OCI-LY3 (cell line): ENCODE data around the gene LEMD3.

Source experiments
- H2AFZ ChIP-seq: fragments of 200-600, 300-600 bp; shearing (Covaris generic); 2 replicates; pipeline ENCODE4 v1.6.0; 2014; ENCODE audit warnings: antibody characterized with exemption, low read depth, low read length
- H3K27ac ChIP-seq: fragments of 200-600, 300-600 bp; sonication (generic); 2 replicates; pipeline ENCODE4 v1.5.1; 2014; ENCODE audit warnings: mild to moderate bottlenecking, low read length, moderate library complexity, mixed read lengths
- H3K27me3 ChIP-seq: fragments of 200-600, 300-600 bp; sonication (generic); 2 replicates; pipeline ENCODE4 v1.6.1; 2014; ENCODE audit warnings: low read depth, low read length, mixed read lengths
- H3K36me3 ChIP-seq: fragments of 200-600, 300-600 bp; sonication (generic); replicated peaks from 2 replicates; pipeline ENCODE3; 2014; ENCODE audit warnings: low read depth, low read length, mixed read lengths
- H3K4me1 ChIP-seq: fragments of 300-600, 200-600 bp; sonication (generic); 2 replicates; pipeline ENCODE4 v1.6.1; 2014; ENCODE audit warnings: low read length, mixed read lengths
- H3K4me2 ChIP-seq: fragments of 200-600, 300-600 bp; sonication (generic); 2 replicates; pipeline ENCODE4 v1.6.1; 2014; ENCODE audit warnings: low read length, mixed read lengths
- H3K4me3 ChIP-seq: fragments of 300-600, 200-600 bp; sonication (generic); 2 replicates; pipeline ENCODE4 v1.5.1; 2014; ENCODE audit warnings: antibody characterized with exemption, mild to moderate bottlenecking, low read length, moderate library complexity
- H3K79me2 ChIP-seq: fragments of 300-600, 200-600 bp; shearing (Covaris generic); 2 replicates; pipeline ENCODE4 v1.6.1; 2014; ENCODE audit warnings: mild to moderate bottlenecking, low read length, mixed read lengths
- H3K9ac ChIP-seq: fragments of 300-600, 200-600 bp; shearing (Covaris generic); 2 replicates; pipeline ENCODE4 v1.6.0; 2014; ENCODE audit warnings: mild to moderate bottlenecking, low read length, moderate library complexity
- H3K9me3 ChIP-seq: fragments of 200-600, 300-600 bp; shearing (Covaris generic); 2 replicates; pipeline ENCODE4 v1.6.1; 2014; ENCODE audit warnings: low read length, mixed read lengths; ENCODE audit not compliant: insufficient read depth
- H4K20me1 ChIP-seq: fragments of 200-600, 300-600 bp; sonication (generic); 2 replicates; pipeline ENCODE4 v1.6.1; 2016; ENCODE audit warnings: low read length, mixed read lengths; ENCODE audit not compliant: insufficient read depth
- EZH2phosphoT487 ChIP-seq: fragments of 200-600 bp; shearing (Covaris generic); IDR thresholded peaks from 2 replicates; pipeline ENCODE4 v1.6.1; 2018; ENCODE audit warnings: antibody characterized with exemption, mixed run types, low read depth
- TF ChIP-seq, protein P1 (sequence below): fragments of 200-600, 300-600 bp; sonication (generic); IDR thresholded peaks from 2 replicates; pipeline ENCODE4 v1.5.1; 2014; ENCODE audit warnings: antibody characterized with exemption, low read length, low read depth

Gene LEMD3

DNA sequence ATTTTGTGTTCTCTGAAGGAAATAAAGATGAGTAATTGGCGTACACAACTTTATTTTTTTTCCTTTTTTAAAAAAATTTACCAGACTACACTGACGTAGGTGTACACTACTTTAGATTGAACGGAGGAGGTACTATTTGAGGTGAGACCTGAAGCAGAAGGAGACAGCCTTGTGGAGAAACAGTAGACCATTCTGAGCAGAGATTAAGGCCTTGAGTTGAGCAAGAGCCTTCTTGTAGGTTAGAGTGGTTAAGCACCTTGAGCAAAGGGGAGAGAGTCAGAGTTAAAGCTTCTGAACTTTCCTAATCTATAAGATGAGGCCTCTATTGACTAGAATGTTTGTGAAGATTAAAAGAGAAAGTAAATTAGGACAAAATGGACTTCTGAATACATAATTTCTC, 2.5 kb downstream of the LEMD3 start:
- peaks cover 37% of the 10 kb centered on the region for H3K4me1 ChIP-seq
- no peak overlapping the region for H3K9ac ChIP-seq
- no peaks in the 10 kb centered on the region for H3K27me3 ChIP-seq
- no peaks in the 10 kb centered on the region for H3K9me3 ChIP-seq
- peaks cover 78% of the 10 kb centered on the region for H3K79me2 ChIP-seq
- H3K4me2 ChIP-seq: peak overlapping the region; percentile 98
- H3K36me3 ChIP-seq: peaks cover 44% of the 10 kb centered on the region
- H4K20me1 ChIP-seq: peaks cover 66% of the 10 kb centered on the region
- H2AFZ ChIP-seq: no peak overlapping the region
- TF ChIP-seq EZH2phosphoT487: no peak
- TF ChIP-seq, protein P1, sequence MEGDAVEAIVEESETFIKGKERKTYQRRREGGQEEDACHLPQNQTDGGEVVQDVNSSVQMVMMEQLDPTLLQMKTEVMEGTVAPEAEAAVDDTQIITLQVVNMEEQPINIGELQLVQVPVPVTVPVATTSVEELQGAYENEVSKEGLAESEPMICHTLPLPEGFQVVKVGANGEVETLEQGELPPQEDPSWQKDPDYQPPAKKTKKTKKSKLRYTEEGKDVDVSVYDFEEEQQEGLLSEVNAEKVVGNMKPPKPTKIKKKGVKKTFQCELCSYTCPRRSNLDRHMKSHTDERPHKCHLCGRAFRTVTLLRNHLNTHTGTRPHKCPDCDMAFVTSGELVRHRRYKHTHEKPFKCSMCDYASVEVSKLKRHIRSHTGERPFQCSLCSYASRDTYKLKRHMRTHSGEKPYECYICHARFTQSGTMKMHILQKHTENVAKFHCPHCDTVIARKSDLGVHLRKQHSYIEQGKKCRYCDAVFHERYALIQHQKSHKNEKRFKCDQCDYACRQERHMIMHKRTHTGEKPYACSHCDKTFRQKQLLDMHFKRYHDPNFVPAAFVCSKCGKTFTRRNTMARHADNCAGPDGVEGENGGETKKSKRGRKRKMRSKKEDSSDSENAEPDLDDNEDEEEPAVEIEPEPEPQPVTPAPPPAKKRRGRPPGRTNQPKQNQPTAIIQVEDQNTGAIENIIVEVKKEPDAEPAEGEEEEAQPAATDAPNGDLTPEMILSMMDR: no peak
- H3K27ac ChIP-seq: no peak overlapping the region
- peak overlapping the region; percentile 87 for H3K4me3 ChIP-seq

DNA sequence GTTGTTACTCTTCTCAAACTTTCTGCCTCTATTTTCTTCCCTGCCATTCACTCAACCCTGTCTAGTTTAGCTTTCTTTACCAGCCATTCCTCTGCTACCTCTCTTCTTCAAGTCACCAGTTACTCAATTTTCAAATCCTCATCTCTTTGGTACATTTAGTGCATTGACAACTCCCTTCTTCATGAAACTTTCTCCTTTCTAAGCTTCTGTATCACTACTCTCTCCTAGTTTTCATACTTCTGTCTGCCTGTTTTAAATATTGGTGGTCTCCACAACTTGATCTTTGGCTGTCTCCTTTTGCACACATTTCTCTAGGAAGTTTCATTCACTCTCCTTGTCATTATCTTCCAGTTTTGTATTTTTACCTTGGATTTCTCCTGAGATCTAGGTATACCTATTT, 6.0 kb downstream of the LEMD3 start:
- no peak overlapping the region for H3K4me3 ChIP-seq
- H3K36me3 ChIP-seq: peaks cover 56% of the 10 kb centered on the region
- no peak overlapping the region for H2AFZ ChIP-seq
- peaks cover 96% of the 10 kb centered on the region for H3K79me2 ChIP-seq
- H3K4me1 ChIP-seq: peaks cover 32% of the 10 kb centered on the region
- H4K20me1 ChIP-seq: peaks cover 83% of the 10 kb centered on the region
- no peak overlapping the region for H3K4me2 ChIP-seq
- TF ChIP-seq, protein P1: no peak
- TF ChIP-seq EZH2phosphoT487: no peak
- H3K9ac ChIP-seq: no peak overlapping the region
- no peak overlapping the region for H3K27ac ChIP-seq
- no peaks in the 10 kb centered on the region for H3K27me3 ChIP-seq
- H3K9me3 ChIP-seq: no peaks in the 10 kb centered on the region

DNA sequence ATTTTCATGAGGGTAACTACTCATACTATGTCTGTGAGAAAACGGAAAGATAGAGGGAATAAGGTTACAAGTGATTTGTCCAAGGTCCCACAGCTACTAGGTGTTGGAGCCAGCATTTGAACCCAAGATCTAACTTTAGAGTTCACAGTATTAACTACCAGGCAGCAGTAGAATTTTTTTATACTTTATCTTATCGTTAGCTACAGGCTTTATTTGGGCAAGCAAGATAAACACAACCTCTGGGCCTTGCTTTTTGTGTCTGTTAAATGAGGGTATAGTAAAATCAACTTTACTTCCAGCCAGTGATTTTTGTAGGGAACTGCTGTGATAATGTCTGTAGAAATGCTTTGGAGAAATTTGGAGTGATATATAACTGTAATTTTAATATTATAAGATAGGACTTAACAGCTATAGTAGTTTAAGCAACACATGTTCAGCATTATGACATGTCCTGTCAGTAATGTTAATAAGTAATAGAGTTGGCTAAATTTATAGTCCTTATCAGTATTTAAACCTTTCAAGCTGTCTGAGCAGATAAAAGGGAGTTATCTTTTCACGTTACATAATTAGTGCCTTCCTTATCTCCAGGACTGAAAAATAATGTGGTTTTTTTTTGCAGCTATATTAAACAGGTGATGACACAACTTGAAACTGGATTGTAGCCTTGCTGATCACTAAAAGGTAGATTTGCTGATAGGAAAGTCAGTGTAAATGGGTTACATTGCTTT, 12.8 kb downstream of the LEMD3 start:
- H3K27me3 ChIP-seq: no peaks in the 10 kb centered on the region
- no peak overlapping the region for H3K9ac ChIP-seq
- H4K20me1 ChIP-seq: peaks cover 73% of the 10 kb centered on the region
- H3K36me3 ChIP-seq: peaks cover 19% of the 10 kb centered on the region
- no peak overlapping the region for H2AFZ ChIP-seq
- TF ChIP-seq, protein P1: no peak
- TF ChIP-seq EZH2phosphoT487: no peak
- H3K79me2 ChIP-seq: peaks cover 93% of the 10 kb centered on the region
- H3K4me3 ChIP-seq: no peak overlapping the region
- no peak overlapping the region for H3K27ac ChIP-seq
- H3K4me2 ChIP-seq: no peak overlapping the region
- H3K9me3 ChIP-seq: no peaks in the 10 kb centered on the region
- H3K4me1 ChIP-seq: peaks cover 6% of the 10 kb centered on the region

DNA sequence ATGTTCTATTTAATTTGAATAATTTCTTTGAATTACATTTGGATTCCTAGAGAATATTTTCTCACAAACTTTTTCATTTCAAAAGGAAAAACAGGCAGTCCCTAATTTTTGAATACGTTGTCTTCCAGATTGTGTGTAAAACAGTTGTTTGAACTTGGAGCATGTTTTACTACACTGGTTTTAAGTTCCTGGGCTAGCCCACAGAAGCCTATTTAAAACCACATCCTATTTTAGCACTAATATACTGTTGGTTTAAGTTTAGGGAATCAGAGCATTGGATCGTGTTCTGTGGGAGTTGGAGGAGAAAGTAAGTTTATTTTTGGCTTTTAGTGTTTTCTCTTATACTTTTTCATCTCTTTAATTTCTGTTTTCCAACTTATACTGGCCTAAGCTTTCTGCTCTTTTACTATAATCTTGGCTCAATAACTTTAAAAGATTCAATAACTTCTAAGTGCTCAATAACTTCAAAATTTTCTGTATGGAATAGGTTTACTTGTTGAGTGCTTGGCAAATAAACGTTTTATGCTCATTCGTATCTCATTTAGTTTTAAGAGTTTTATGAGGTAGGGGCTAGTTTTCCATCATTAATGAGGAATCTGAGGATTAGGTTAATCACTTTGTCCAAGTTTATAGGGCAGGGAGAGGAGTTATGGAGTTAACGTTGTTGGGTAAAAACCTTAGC, 14.9 kb downstream of the LEMD3 start:
- Histone ChIP-seq H3K27ac (no peak overlapping the region), H3K9me3 (no peaks in the 10 kb centered on the region), H3K4me1 (peaks cover 25% of the 10 kb centered on the region), H3K36me3 (peaks cover 10% of the 10 kb centered on the region), H3K27me3 (no peaks in the 10 kb centered on the region), H3K4me2 (no peak overlapping the region), H3K4me3 (no peak overlapping the region), H3K9ac (no peak overlapping the region), H3K79me2 (peaks cover 93% of the 10 kb centered on the region), H2AFZ (no peak overlapping the region), H4K20me1 (peaks cover 78% of the 10 kb centered on the region)
- TF ChIP-seq EZH2phosphoT487: no peak
- TF ChIP-seq, protein P1: no peak
